ENCODE measurements around the gene CD163L1.

The CD163L1 gene

GRCh38 chr12:7361265-7361664 is 82.7 kb downstream of the CD163L1 start:
- TF ChIP-seq CTCF (IDR thresholded peaks at IDR 0.05; ENCODE audit: low read depth, low read length, missing control alignments): no peak
- DNase-seq (ENCODE audit: extremely low read depth, low read depth): no peak
- no peak overlapping the region for H3K4me3 ChIP-seq (replicated peaks; ENCODE audit: low read depth, low read length)

GRCh38 chr12:7354529-7354928 is 89.4 kb downstream of the CD163L1 start:
- TF ChIP-seq CTCF (IDR thresholded peaks at IDR 0.05; ENCODE audit: low read depth, low read length, missing control alignments): no peak
- DNase-seq (ENCODE audit: extremely low read depth, low read depth): no peak
- no peak overlapping the region for H3K4me3 ChIP-seq (replicated peaks; ENCODE audit: low read depth, low read length)

GRCh38 chr12:7352661-7353060 is 91.3 kb downstream of the CD163L1 start:
- DNase-seq (ENCODE audit: extremely low read depth, low read depth): no peak
- no peak for TF ChIP-seq CTCF (IDR thresholded peaks at IDR 0.05; ENCODE audit: low read depth, low read length, missing control alignments)
- H3K4me3 ChIP-seq (replicated peaks; ENCODE audit: low read depth, low read length): no peak overlapping the region

GRCh38 chr12:7351177-7351576 is 92.8 kb downstream of the CD163L1 start:
- no peak overlapping the region for H3K4me3 ChIP-seq (replicated peaks; ENCODE audit: low read depth, low read length)
- TF ChIP-seq CTCF (IDR thresholded peaks at IDR 0.05; ENCODE audit: low read depth, low read length, missing control alignments): no peak
- DNase-seq (ENCODE audit: extremely low read depth, low read depth): no peak

GRCh38 chr12:7349418-7349817 is 94.5 kb downstream of the CD163L1 start:
- TF ChIP-seq CTCF (IDR thresholded peaks at IDR 0.05; ENCODE audit: low read depth, low read length, missing control alignments): no peak
- DNase-seq (ENCODE audit: extremely low read depth, low read depth): no peak
- no peak overlapping the region for H3K4me3 ChIP-seq (replicated peaks; ENCODE audit: low read depth, low read length)

- H3K4me3 ChIP-seq (replicated peaks; ENCODE audit: low read depth, low read length): no peak overlapping the region
- no peak for TF ChIP-seq CTCF (IDR thresholded peaks at IDR 0.05; ENCODE audit: low read depth, low read length, missing control alignments)
- no peak for DNase-seq (ENCODE audit: extremely low read depth, low read depth)
These were observed 97.3 kb downstream of the CD163L1 start for GRCh38 chr12:7346551-7347225.

All from HFF-Myc (cell line).